Measurements from ENCODE around the gene COPS4.
A peak's percentile ranks its signal among the peaks of the same experiment; 100 is the strongest.

The COPS4 gene

GRCh38 chr4:83010111-83010521, 24.9 kb upstream of the COPS4 start:
- no peaks in the 10 kb centered on the region for H3K27me3 ChIP-seq (ENCODE audit: control insufficient read depth in 1 of 2, insufficient read depth in 2 of 2, low read length in 2 of 2)
- peak overlapping the region; percentile 72 for H3K27ac ChIP-seq (ENCODE audit: low read depth, low read length)
- peaks cover 24% of the 10 kb centered on the region in 2 donors for H3K4me1 ChIP-seq (ENCODE audit: control insufficient read depth in 1 of 2, insufficient read depth in 2 of 2, low read length in 2 of 2)
- no peaks in the 10 kb centered on the region for H3K9me3 ChIP-seq (ENCODE audit: control insufficient read depth in 1 of 2, low read length in 2 of 2)
- peak overlapping the region; percentile 67 to 76 for H3K9ac ChIP-seq (ENCODE audit: low read depth in 1 of 2, low read length in 2 of 2)
- peak overlapping the region; percentile 84 to 90 for H3K4me3 ChIP-seq (ENCODE audit: low read depth in 1 of 2, low read length in 2 of 2)
- no peaks in the 10 kb centered on the region for H3K36me3 ChIP-seq (ENCODE audit: control insufficient read depth in 1 of 2, insufficient read depth in 2 of 2, low read length in 2 of 2)

DNA sequence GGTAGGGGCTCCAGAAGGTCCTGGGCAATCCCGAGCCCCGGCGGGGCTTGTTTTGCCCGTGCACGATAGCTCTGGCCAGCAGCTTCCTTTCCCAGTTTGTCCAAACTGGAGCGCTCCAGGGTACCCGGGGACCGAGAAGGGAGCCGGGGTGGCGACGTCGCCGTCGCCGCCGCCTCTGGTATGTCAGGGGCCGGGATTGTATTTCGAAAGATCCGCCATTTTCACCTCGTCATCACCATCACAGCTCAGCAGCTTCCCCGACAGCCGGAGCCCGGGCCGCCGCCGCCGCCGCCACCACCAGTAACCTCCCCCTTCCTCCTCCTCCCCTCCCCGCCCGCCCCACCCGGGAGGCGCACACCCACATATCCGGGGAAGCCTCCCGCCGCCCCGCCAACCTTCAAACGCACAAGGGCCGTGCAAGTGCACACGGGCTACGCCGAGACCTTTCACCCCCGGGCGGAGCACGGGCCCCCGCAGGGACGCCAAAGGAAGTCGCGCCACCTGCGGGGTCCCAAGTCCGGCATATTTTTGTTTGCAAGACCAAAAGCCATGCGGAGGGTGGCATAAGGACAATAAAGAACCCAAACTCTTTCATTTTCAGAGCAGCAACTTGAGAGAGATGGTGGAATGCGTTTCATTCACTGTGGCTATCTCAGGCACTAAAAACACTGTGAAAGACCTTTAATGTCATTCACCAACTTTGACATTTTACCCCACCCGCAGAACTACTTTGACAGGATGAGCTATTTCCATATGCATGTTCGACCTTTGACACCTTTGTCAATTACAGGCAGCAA, 24.3 kb upstream of the COPS4 start, which contains the start of gene LIN54:
Gene LIN54, minus strand, starts transcription at position 302 of the 797 bp plus-strand sequence. CDS start 25,979 bp downstream, outside the sequence.
- Histone ChIP-seq H3K36me3 (ENCODE audit: control insufficient read depth in 1 of 2, insufficient read depth in 2 of 2, low read length in 2 of 2) (no peaks in the 10 kb centered on the region), H3K27ac (ENCODE audit: low read depth, low read length) (peak within 1 kb of the TSS; percentile 72), H3K4me3 (ENCODE audit: low read depth in 1 of 2, low read length in 2 of 2) (peak within 1 kb of the TSS; percentile 84 to 90), H3K9me3 (ENCODE audit: control insufficient read depth in 1 of 2, low read length in 2 of 2) (no peaks in the 10 kb centered on the region), H3K9ac (ENCODE audit: low read depth in 1 of 2, low read length in 2 of 2) (peak within 1 kb of the TSS; percentile 76 to 79), H3K4me1 (ENCODE audit: control insufficient read depth in 1 of 2, insufficient read depth in 2 of 2, low read length in 2 of 2) (peaks cover 24% of the 10 kb centered on the region in 2 donors), H3K27me3 (ENCODE audit: control insufficient read depth in 1 of 2, insufficient read depth in 2 of 2, low read length in 2 of 2) (no peaks in the 10 kb centered on the region)

DNA sequence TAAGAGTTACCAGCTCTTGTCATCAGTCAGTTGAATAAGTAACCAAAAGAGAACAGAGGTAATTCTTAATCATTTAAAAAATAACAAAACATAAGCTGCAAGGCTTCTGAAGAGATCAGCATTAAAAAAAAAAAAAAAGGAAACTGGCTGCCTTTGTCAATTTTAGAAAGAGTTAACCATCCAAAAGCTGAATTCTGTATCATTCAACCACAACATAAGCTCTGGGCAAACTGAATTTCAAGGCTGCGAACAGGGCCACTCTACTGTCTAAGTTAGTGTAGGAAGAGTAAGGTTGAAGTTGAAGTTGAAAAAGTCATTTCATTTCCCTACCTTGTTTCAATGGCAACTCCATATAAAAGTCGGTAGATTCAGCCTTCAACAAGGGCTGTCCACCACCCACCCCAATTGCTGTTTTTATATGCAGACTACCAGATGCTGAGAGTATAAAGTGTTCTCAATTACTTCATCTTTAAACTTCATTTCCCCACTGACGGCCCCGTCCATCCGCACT, 23.2 kb upstream of the COPS4 start:
- Histone ChIP-seq H3K4me3 (ENCODE audit: low read depth in 1 of 2, low read length in 2 of 2) (peak overlapping the region; percentile 58 to 84), H3K9ac (ENCODE audit: low read depth in 1 of 2, low read length in 2 of 2) (peak overlapping the region; percentile 64 to 79), H3K27me3 (ENCODE audit: control insufficient read depth in 1 of 2, insufficient read depth in 2 of 2, low read length in 2 of 2) (no peaks in the 10 kb centered on the region), H3K27ac (ENCODE audit: low read depth, low read length) (no peak overlapping the region), H3K4me1 (ENCODE audit: control insufficient read depth in 1 of 2, insufficient read depth in 2 of 2, low read length in 2 of 2) (peaks cover 24% of the 10 kb centered on the region in 2 donors), H3K36me3 (ENCODE audit: control insufficient read depth in 1 of 2, insufficient read depth in 2 of 2, low read length in 2 of 2) (no peaks in the 10 kb centered on the region), H3K9me3 (ENCODE audit: control insufficient read depth in 1 of 2, low read length in 2 of 2) (no peaks in the 10 kb centered on the region)

DNA sequence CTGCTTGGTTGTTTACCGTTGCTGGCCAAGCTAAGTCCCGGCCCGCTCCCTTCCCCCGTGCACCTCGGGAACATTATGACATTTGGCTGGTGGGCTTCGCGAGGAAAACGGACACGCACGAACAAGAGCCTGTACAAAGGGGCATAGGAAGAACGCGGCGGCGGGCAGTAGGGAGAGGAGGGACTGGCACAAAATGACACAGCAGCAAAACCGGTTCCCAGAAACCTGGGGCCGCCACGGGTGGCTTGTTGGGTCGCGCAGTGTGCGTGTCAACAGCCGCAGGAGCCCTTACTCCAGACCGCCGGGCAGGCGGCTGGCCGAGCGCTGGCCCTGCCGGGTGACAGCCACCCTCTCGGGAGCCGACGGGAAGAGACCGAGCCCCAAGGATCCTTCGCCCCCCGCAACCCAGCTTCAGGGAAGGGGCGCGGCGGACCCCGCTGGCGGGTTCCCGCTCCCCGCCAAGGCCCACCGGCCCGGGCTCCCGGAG, 22.7 kb upstream of the COPS4 start:
- no peaks in the 10 kb centered on the region for H3K9me3 ChIP-seq (ENCODE audit: control insufficient read depth in 1 of 2, low read length in 2 of 2)
- peak overlapping the region; percentile 64 to 79 for H3K9ac ChIP-seq (ENCODE audit: low read depth in 1 of 2, low read length in 2 of 2)
- no peaks in the 10 kb centered on the region for H3K27me3 ChIP-seq (ENCODE audit: control insufficient read depth in 1 of 2, insufficient read depth in 2 of 2, low read length in 2 of 2)
- peak overlapping the region; percentile 58 to 84 for H3K4me3 ChIP-seq (ENCODE audit: low read depth in 1 of 2, low read length in 2 of 2)
- H3K36me3 ChIP-seq (ENCODE audit: control insufficient read depth in 1 of 2, insufficient read depth in 2 of 2, low read length in 2 of 2) = no peaks in the 10 kb centered on the region
- H3K27ac ChIP-seq (ENCODE audit: low read depth, low read length) = peak overlapping the region; percentile 48
- H3K4me1 ChIP-seq (ENCODE audit: control insufficient read depth in 1 of 2, insufficient read depth in 2 of 2, low read length in 2 of 2) = peaks cover 24% of the 10 kb centered on the region in 2 donors

DNA sequence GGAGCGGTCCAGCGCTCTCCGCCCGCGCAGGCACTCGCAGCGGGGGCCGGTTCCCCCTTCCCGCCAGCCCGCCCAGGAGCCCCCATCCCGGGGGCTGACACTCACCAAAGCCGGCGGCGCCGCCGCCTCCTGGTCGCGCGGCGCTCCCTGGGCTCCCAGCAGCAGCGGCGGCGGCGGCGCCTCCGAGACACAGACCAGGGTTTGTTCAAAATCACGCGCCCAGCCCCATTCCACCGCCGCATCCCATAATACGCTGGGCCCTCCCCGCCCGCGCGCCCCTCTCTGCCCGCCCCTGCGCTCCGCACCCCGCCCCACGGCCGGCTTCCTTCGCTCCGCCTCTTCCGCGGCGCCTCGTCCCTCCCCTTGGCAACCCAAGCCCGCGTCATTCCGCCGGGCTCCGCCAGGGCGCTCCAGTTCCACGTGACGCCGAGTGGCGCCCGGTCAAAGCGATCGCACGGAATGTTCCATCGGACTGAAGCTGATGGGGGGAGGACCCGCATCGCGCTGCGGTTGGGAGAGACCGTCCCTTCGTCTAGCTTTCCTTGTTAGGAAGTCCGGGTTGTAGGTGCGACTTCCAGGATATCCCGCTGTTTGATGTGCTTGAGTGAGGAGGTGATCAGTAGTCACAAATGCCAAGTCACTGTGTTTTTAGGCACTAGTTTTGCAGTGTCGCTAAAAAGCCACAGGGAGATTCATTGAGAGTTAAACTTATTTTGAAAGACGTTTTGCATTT, 22.1 kb upstream of the COPS4 start:
- peak overlapping the region; percentile 85 for H3K4me3 ChIP-seq (ENCODE audit: low read depth in 1 of 2, low read length in 2 of 2)
- H3K36me3 ChIP-seq (ENCODE audit: control insufficient read depth in 1 of 2, insufficient read depth in 2 of 2, low read length in 2 of 2) = no peaks in the 10 kb centered on the region
- H3K4me1 ChIP-seq (ENCODE audit: control insufficient read depth in 1 of 2, insufficient read depth in 2 of 2, low read length in 2 of 2) = peaks cover 24% of the 10 kb centered on the region in 2 donors
- H3K9me3 ChIP-seq (ENCODE audit: control insufficient read depth in 1 of 2, low read length in 2 of 2) = no peaks in the 10 kb centered on the region
- H3K27ac ChIP-seq (ENCODE audit: low read depth, low read length) = peak overlapping the region; percentile 48
- no peaks in the 10 kb centered on the region for H3K27me3 ChIP-seq (ENCODE audit: control insufficient read depth in 1 of 2, insufficient read depth in 2 of 2, low read length in 2 of 2)
- peak overlapping the region; percentile 68 to 79 for H3K9ac ChIP-seq (ENCODE audit: low read depth in 1 of 2, low read length in 2 of 2)

DNA sequence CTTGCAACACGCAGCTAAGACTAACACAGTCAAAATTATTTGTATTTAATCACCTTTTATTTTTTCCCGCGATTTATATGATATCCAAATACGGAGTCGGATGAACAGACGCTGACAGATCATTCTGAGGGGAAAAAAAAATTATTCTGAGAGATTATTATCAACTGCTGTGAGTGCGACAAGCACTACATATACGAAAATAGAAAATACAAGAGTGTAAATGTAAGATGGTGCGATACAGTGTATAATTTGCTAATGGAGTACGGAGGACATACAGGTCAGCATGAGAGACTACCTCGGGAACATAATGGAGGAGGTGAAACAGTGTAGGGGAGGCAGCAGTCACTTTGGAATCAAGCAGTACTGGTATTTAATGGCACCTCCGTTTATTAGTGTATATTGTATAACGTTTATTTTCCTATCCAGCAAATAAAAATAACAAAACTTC, 21.5 kb upstream of the COPS4 start:
- Histone ChIP-seq H3K27ac (ENCODE audit: low read depth, low read length) (peak overlapping the region; percentile 33), H3K9me3 (ENCODE audit: control insufficient read depth in 1 of 2, low read length in 2 of 2) (no peaks in the 10 kb centered on the region), H3K9ac (ENCODE audit: low read depth in 1 of 2, low read length in 2 of 2) (peak overlapping the region; percentile 68 to 73), H3K4me1 (ENCODE audit: control insufficient read depth in 1 of 2, insufficient read depth in 2 of 2, low read length in 2 of 2) (peaks cover 24% of the 10 kb centered on the region in 2 donors), H3K4me3 (ENCODE audit: low read depth in 1 of 2, low read length in 2 of 2) (peak overlapping the region; percentile 85), H3K27me3 (ENCODE audit: control insufficient read depth in 1 of 2, insufficient read depth in 2 of 2, low read length in 2 of 2) (no peaks in the 10 kb centered on the region), H3K36me3 (ENCODE audit: control insufficient read depth in 1 of 2, insufficient read depth in 2 of 2, low read length in 2 of 2) (no peaks in the 10 kb centered on the region)

- peak overlapping the region; percentile 68 to 73 for H3K9ac ChIP-seq (ENCODE audit: low read depth in 1 of 2, low read length in 2 of 2)
Observed at GRCh38 chr4:83013902-83014301, 21.1 kb upstream of the COPS4 start.

GRCh38 chr4:83019794-83020494, 15.0 kb upstream of the COPS4 start:
- Histone ChIP-seq H3K9ac (ENCODE audit: low read depth in 1 of 2, low read length in 2 of 2) (no peak overlapping the region), H3K36me3 (ENCODE audit: control insufficient read depth in 1 of 2, insufficient read depth in 2 of 2, low read length in 2 of 2) (no peaks in the 10 kb centered on the region), H3K4me1 (ENCODE audit: control insufficient read depth in 1 of 2, insufficient read depth in 2 of 2, low read length in 2 of 2) (no peaks in the 10 kb centered on the region), H3K27ac (ENCODE audit: low read depth, low read length) (no peak overlapping the region), H3K27me3 (ENCODE audit: control insufficient read depth in 1 of 2, insufficient read depth in 2 of 2, low read length in 2 of 2) (no peaks in the 10 kb centered on the region), H3K9me3 (ENCODE audit: control insufficient read depth in 1 of 2, low read length in 2 of 2) (peaks cover 0 to 5% of the 10 kb centered on the region in 2 donors), H3K4me3 (ENCODE audit: low read depth in 1 of 2, low read length in 2 of 2) (no peak overlapping the region)

More at GRCh38 chr4:83013902-83014301, 21.1 kb upstream of the COPS4 start:
- H3K4me1 ChIP-seq (ENCODE audit: control insufficient read depth in 1 of 2, insufficient read depth in 2 of 2, low read length in 2 of 2) = peaks cover 22 to 24% of the 10 kb centered on the region in 2 donors
- H3K36me3 ChIP-seq (ENCODE audit: control insufficient read depth in 1 of 2, insufficient read depth in 2 of 2, low read length in 2 of 2) = no peaks in the 10 kb centered on the region
- H3K9me3 ChIP-seq (ENCODE audit: control insufficient read depth in 1 of 2, low read length in 2 of 2) = no peaks in the 10 kb centered on the region
- H3K27me3 ChIP-seq (ENCODE audit: control insufficient read depth in 1 of 2, insufficient read depth in 2 of 2, low read length in 2 of 2) = no peaks in the 10 kb centered on the region
- no peak overlapping the region for H3K27ac ChIP-seq (ENCODE audit: low read depth, low read length)
- H3K4me3 ChIP-seq (ENCODE audit: low read depth in 1 of 2, low read length in 2 of 2) = peak overlapping the region; percentile 85

DNA sequence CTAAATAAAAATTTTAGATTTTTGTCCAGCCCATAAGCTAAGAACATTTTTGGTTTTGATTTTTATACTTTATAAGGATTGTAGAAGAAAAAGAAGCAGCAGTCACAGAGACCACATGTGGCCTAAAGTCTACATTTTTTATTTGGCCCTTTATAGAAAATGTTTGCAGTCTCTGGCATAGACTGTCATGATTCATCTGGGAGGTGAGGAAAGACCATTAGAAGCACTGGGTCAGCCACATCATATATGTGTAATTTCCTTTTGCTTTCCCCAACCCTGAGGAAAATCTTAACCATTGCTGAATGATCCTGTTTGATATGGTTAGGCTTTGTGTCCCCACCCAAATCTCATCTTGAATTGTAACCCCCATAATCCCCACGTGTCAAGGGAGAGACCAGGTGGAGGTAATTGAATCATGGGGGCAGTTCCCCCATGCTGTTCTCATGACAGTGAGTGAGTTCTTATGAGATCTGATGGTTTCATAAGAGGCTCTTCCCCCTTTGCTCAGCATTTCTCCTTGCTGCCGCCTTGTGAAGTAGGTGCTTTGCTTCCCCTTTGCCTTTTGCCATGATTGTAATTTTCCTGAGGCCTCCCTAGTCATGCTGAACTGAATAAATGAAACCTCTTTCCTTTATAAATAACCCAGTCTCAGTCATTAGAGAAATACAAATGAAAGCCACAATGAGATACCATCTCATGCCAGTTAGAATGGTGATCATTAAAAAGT, 12.1 kb upstream of the COPS4 start:
- no peak overlapping the region for H3K27ac ChIP-seq (ENCODE audit: low read depth, low read length)
- H3K9me3 ChIP-seq (ENCODE audit: control insufficient read depth in 1 of 2, low read length in 2 of 2) = peaks cover 5% of the 10 kb centered on the region in 2 donors
- no peaks in the 10 kb centered on the region for H3K36me3 ChIP-seq (ENCODE audit: control insufficient read depth in 1 of 2, insufficient read depth in 2 of 2, low read length in 2 of 2)

More for the DNA sequence above, 12.1 kb upstream of the COPS4 start:
- Histone ChIP-seq H3K4me3 (ENCODE audit: low read depth in 1 of 2, low read length in 2 of 2) (no peak overlapping the region), H3K27me3 (ENCODE audit: control insufficient read depth in 1 of 2, insufficient read depth in 2 of 2, low read length in 2 of 2) (no peaks in the 10 kb centered on the region), H3K4me1 (ENCODE audit: control insufficient read depth in 1 of 2, insufficient read depth in 2 of 2, low read length in 2 of 2) (no peaks in the 10 kb centered on the region), H3K9ac (ENCODE audit: low read depth in 1 of 2, low read length in 2 of 2) (no peak overlapping the region)
